ENCODE measurements around the gene BMPR1B. TPM values are rescaled to one million over a fixed set of nuclear protein-coding genes. Genes with fewer than 3 reads are reported as not detected.
"Not testable (repeated sequence)": the region's sequence is repeated elsewhere in the genome, so short reads cannot be mapped to it uniquely, and the experiment has no call there.

Gene BMPR1B
- polyA plus RNA-seq, 6 donors from 2014 or later: not detected

DNA sequence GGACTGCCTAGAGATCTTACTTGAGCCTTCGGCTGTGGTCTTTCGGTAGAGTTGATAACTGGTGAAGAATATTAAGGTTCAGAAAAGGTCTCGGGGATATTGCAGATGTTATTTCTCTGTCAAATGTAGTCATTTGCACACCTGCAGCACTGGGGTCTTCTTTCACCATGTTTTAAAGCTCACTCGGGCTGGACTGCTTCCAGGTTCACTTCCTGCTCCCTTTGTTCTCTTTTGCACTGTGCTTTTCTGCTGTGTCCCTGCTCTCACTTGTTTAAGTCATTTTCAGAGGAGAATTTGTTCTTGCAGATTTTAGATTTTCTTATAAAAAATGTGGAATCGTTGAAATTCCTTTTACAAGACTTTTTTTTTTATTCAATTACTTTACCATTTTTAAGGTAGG, 68.5 kb downstream of the BMPR1B start:
- Mint-ChIP-seq H3K27me3 (peaks cover 0 to 4% (median 0%) of the 10 kb centered on the region in 3 donors), H3K27ac (no peak overlapping the region), H3K4me3 (no peak overlapping the region), H3K9me3 (peaks cover 0 to 2% (median 0%) of the 10 kb centered on the region in 7 donors), H3K4me1 (no peaks in the 10 kb centered on the region), H3K36me3 (no peaks in the 10 kb centered on the region)
- DNase-seq (no peak), ATAC-seq (ENCODE audit: low read depth in 2 of 2) (no peak)

DNA sequence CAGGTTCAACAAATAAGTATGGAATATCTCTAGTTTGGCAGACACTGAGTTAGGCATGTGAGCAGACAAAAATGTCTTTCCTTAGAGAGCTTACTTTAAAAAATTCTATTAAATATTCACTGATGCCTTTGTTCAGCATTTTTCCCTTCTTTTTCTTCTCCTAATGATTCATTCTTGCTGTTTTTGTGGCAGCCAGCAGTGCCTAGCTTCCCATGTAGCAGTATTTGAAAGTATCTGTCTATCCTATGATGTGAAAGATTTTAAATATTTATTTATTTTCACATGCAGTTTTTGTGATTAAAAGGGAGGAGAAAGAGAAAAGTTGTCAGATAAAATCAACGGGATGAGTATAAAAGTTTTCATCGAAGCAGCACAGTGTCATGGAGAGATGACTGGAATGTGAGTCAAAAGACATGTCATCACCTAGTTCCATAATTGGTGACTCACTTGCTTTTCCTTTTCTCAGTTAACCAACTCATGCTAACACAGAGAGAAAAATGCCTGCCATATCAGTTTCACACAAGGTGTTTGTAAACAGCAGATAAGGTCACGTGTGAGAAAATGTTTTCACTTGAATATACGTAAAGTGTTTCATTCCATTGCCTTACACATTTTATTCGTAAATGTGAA, 69.8 kb downstream of the BMPR1B start:
- H3K27ac Mint-ChIP-seq: no peak overlapping the region
- no peak for ATAC-seq (ENCODE audit: low read depth in 2 of 2)
- peaks cover 0 to 4% (median 0%) of the 10 kb centered on the region in 3 donors for H3K27me3 Mint-ChIP-seq
- H3K4me1 Mint-ChIP-seq: no peaks in the 10 kb centered on the region
- no peak overlapping the region for H3K4me3 Mint-ChIP-seq
- no peaks in the 10 kb centered on the region for H3K36me3 Mint-ChIP-seq
- peaks cover 0 to 2% (median 0%) of the 10 kb centered on the region in 7 donors for H3K9me3 Mint-ChIP-seq
- DNase-seq: no peak

DNA sequence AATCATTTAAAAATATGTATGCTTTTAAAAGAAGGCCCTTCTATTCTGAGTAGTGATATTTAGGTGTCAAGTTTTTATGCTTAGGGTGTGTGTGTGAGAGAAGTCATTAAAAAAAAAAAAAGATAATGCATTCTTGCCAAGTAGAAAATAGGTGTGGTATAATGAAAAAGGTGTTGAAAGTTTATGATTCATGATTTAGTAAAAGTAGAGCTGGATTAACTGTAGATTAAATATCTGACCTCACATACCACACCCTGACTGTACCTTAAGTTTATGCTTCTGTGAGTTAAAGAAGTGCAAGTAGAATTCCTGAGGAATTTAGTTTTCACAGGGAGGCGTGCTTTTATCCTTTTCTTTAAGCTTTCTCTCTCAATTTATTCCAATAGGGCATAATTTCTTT, 71.1 kb downstream of the BMPR1B start:
- no peak for ATAC-seq (ENCODE audit: low read depth in 2 of 2)
- H3K27me3 Mint-ChIP-seq: peaks cover 0 to 4% (median 0%) of the 10 kb centered on the region in 3 donors
- H3K4me1 Mint-ChIP-seq: no peaks in the 10 kb centered on the region
- DNase-seq: no peak
- peaks cover 0 to 2% (median 0%) of the 10 kb centered on the region in 7 donors for H3K9me3 Mint-ChIP-seq
- no peak overlapping the region for H3K4me3 Mint-ChIP-seq
- H3K27ac Mint-ChIP-seq: no peak overlapping the region
- H3K36me3 Mint-ChIP-seq: no peaks in the 10 kb centered on the region

DNA sequence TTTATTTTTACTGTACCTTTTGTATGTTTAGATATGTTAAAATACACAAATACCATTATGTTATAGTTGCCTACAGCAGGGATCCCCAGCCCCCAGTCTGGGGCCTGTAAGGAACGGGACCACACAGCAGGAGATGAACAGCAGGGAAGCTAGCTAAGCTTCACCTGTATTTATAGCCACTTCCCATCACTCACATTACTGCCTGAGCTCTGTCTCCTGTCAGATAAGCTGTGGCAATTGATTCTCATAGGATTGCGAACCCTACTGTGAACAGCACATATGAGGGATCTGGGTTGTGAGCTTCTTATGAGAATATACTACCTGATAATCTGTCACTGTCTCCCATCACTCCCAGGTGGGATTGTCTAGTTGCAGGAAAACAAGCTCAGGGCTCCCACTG, 73.9 kb downstream of the BMPR1B start:
- Mint-ChIP-seq H3K27ac (no peak overlapping the region), H3K4me1 (no peaks in the 10 kb centered on the region), H3K9me3 (peaks cover 0 to 4% (median 0%) of the 10 kb centered on the region in 7 donors), H3K27me3 (no peaks in the 10 kb centered on the region), H3K4me3 (no peak overlapping the region), H3K36me3 (no peaks in the 10 kb centered on the region)
- DNase-seq: no peak
- no peak for ATAC-seq (ENCODE audit: low read depth in 2 of 2)

DNA sequence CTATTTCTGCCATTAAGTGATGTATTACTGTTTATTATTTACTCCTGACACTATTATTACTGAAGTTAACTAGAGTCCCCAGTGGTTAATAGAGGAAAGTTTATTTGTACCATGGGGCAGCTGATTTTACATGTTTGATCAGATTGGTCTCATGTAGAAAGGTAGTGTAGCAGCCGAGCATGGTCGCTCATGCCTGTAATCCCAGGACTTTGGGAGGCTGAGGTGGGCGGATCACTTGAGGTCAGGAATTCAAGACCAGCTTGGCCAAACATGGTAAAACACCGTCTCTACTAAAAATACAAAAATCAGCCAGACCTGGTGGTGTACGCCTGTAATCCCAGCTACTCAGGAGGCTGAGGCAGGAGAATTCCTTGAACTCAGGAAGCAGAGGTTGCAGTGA, 74.6 kb downstream of the BMPR1B start:
- not testable (repeated sequence) for H3K27me3 Mint-ChIP-seq; H3K36me3 Mint-ChIP-seq; DNase-seq; ATAC-seq (ENCODE audit: low read depth in 2 of 2); H3K9me3 Mint-ChIP-seq; H3K4me3 Mint-ChIP-seq; H3K27ac Mint-ChIP-seq; H3K4me1 Mint-ChIP-seq

DNA sequence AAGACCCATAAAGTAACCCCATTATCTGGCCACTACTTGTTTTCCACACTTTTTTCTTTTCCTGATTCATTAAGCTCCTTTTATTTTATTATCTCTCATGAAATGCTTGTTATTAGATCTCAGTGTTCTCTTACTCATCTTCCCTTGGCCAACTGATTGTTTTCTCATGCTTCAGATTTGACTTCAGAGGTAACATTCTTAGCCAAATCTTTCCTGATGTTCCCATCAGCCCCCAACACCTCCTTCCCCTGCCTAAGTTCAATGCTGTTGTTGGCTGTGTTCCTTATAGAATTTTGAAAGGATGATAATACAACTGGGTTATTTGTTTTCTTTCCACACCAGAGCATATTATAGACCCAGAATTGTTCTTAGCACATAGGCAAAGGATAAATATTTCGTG, 75.6 kb downstream of the BMPR1B start:
- H3K36me3 Mint-ChIP-seq: no peaks in the 10 kb centered on the region
- H3K9me3 Mint-ChIP-seq: peaks cover 0 to 4% (median 0%) of the 10 kb centered on the region in 7 donors
- no peak for ATAC-seq (ENCODE audit: low read depth in 2 of 2)
- H3K27ac Mint-ChIP-seq: no peak overlapping the region
- DNase-seq: no peak
- no peak overlapping the region for H3K4me3 Mint-ChIP-seq
- H3K27me3 Mint-ChIP-seq: no peaks in the 10 kb centered on the region
- H3K4me1 Mint-ChIP-seq: no peaks in the 10 kb centered on the region

DNA sequence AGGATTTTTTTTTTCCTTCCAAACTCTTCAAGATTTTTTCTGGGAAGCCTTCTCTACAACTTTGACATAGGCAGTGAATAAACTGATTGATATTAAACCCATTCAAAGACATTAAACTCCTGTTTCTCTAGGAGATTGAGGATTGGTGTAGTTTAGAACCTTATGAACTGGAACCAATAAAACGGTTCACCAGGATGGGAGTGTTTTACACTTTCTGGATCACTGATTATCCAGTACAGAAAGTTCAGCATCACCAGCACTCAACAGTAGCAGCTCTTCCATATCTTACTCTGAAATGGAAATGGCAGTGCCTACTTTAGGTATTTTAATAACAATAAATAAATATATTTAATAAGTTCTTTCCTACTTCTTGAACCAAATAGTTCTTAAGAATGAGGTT, 76.7 kb downstream of the BMPR1B start:
- peaks cover 0 to 4% (median 0%) of the 10 kb centered on the region in 7 donors for H3K9me3 Mint-ChIP-seq
- no peaks in the 10 kb centered on the region for H3K36me3 Mint-ChIP-seq
- H3K27me3 Mint-ChIP-seq: no peaks in the 10 kb centered on the region
- no peak for ATAC-seq (ENCODE audit: low read depth in 2 of 2)
- H3K4me3 Mint-ChIP-seq: no peak overlapping the region
- no peak for DNase-seq
- H3K27ac Mint-ChIP-seq: peak overlapping the region in 1 of 6 donors; percentile 80
- H3K4me1 Mint-ChIP-seq: no peaks in the 10 kb centered on the region

DNA sequence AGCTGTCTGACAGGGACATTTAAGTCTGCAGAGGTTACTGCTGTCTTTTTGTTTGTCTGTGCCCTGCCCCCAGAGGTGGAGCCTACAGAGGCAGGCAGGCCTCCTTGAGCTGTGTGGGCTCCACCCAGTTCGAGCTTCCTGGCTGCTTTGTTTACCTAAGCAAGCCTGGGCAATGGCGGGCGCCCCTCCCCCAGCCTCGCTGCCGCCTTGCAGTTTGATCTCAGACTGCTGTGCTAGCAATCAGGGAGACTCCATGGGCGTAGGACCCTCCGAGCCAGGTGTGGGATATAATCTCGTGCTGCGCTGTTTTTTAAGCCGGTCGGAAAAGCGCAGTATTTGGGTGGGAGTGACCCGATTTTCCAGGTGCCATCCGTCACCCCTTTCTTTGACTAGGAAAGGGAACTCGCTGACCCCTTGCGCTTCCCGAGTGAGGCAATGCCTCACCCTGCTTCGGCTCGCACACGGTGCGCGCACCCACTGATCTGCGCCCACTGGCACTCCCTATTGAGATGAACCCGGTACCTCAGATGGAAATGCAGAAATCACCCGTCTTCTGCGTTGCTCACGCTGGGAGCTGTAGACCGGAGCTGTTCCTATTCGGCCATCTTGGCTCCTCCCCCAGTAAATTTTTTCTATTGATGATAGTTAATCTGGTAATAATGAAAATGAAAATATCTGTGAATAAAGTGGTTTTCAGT, 83.6 kb downstream of the BMPR1B start:
- not testable (repeated sequence) for ATAC-seq (ENCODE audit: low read depth in 2 of 2); H3K27me3 Mint-ChIP-seq; H3K36me3 Mint-ChIP-seq; H3K9me3 Mint-ChIP-seq; H3K4me3 Mint-ChIP-seq; H3K27ac Mint-ChIP-seq; DNase-seq; H3K4me1 Mint-ChIP-seq

DNA sequence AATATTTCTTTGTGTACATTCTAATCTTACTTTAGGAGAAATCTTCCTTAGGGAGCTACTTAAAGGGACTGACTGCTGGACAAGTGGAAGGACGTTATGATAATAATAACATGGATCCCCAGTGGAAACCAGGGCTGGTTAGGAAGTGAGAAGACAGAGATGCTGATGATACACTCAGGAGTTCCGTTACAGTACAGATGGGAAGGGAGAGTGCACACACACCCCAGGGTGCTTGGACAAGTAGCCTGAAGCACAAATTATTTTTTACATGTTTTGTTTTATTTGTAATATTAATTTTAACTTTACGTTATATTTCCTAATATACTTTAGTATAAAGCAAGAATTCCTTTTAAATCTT, 84.1 kb downstream of the BMPR1B start:
- Mint-ChIP-seq H3K9me3 (peaks cover 0 to 9% (median 4%) of the 10 kb centered on the region in 7 donors), H3K27me3 (peaks cover 0 to 9% (median 0%) of the 10 kb centered on the region in 3 donors), H3K4me3 (no peak overlapping the region), H3K36me3 (no peaks in the 10 kb centered on the region), H3K27ac (no peak overlapping the region), H3K4me1 (no peaks in the 10 kb centered on the region)
- DNase-seq (no peak), ATAC-seq (ENCODE audit: low read depth in 2 of 2) (no peak)

DNA sequence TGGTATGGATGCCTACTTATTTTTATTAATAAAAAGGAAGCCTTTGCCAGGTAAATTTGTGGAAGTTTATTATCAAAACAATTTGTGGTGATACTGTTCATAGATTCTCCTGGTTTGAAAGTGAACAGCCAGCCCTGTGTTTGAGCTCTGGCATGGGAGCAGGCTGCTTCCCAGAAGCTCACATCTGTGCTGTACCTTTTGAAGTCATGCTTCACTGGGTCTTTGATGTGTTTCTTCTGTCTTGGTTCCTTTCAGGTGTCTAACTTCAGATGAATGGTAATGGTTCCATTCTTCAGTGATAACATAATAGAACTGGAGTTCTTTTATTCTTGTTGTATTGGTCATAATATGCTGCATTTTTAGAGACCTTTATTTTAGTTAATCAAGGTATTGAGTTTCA, 85.5 kb downstream of the BMPR1B start:
- DNase-seq: no peak
- Mint-ChIP-seq H3K36me3 (no peaks in the 10 kb centered on the region), H3K27ac (peak overlapping the region in 1 of 6 donors; percentile 57), H3K27me3 (peaks cover 0 to 9% (median 0%) of the 10 kb centered on the region in 3 donors), H3K9me3 (peaks cover 0 to 9% (median 4%) of the 10 kb centered on the region in 7 donors), H3K4me1 (no peaks in the 10 kb centered on the region), H3K4me3 (no peak overlapping the region)
- ATAC-seq (ENCODE audit: low read depth in 2 of 2): no peak

DNA sequence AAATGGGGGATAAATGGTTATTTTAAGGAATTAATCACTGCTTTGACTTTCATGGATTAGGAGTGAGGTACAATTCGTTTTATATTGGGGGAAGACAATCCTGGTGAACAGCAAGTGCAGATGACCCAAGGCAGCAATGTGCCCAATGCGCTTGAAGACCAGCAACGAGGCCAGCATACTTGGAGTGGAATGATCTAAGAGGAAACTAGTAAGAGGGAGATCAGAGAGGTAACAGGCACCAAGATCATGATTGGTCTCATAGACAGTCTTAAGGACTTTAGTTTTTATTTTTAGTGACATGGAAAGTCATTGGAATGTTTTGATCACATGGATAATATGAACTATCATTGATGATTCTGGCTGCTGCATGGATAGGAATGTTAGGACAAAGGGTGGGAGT, 90.6 kb downstream of the BMPR1B start:
- peaks cover 0 to 9% (median 0%) of the 10 kb centered on the region in 3 donors for H3K27me3 Mint-ChIP-seq
- no peak overlapping the region for H3K27ac Mint-ChIP-seq
- no peak for ATAC-seq (ENCODE audit: low read depth in 2 of 2)
- no peak for DNase-seq
- H3K9me3 Mint-ChIP-seq: peaks cover 0 to 9% (median 4%) of the 10 kb centered on the region in 7 donors
- H3K36me3 Mint-ChIP-seq: no peaks in the 10 kb centered on the region
- H3K4me3 Mint-ChIP-seq: no peak overlapping the region
- H3K4me1 Mint-ChIP-seq: no peaks in the 10 kb centered on the region

DNA sequence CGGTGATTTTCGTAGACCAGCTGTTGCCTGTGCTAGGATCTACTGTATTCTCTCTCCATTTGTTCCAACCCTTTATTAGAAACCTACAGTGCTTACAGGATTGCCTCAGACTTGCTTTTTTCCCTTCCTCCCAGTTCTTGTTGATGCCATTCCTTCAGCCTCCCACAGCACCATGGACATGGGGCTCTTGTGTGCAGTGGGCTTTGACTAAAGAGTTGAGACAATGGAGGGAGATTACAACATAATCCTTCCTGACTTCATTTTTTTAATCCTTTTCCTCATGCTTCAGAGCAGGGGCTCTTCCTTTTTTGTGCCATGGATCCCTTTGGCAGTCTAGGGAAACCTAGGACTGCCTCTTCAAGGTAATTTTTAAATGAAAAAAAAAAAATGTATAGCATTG, 92.1 kb downstream of the BMPR1B start:
- no peaks in the 10 kb centered on the region for H3K36me3 Mint-ChIP-seq
- H3K4me3 Mint-ChIP-seq: no peak overlapping the region
- H3K4me1 Mint-ChIP-seq: no peaks in the 10 kb centered on the region
- H3K27me3 Mint-ChIP-seq: no peaks in the 10 kb centered on the region
- DNase-seq (no peak), ATAC-seq (ENCODE audit: low read depth in 2 of 2) (no peak)
- H3K27ac Mint-ChIP-seq: no peak overlapping the region
- H3K9me3 Mint-ChIP-seq: peaks cover 0 to 9% (median 2%) of the 10 kb centered on the region in 7 donors

DNA sequence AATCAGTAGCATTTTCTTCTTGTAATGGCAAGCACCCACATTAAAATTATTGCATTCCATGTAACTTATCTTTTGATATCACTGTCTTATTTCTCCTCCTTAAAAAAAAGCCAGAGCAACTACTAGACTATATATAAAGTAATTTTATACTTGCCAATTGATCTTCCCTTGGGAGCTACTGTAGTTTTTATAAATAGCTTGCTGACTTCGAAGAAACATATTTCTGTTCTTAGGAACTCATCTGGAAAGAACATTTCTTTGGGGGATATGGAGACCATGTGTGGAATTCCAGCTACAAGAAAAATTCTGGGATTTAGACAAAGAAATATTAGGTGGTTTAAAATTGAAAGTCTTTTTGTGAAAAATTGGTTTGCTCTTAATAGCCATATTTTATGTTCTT, 94.9 kb downstream of the BMPR1B start:
- DNase-seq (no peak), ATAC-seq (ENCODE audit: low read depth in 2 of 2) (no peak)
- H3K9me3 Mint-ChIP-seq: peaks cover 0 to under 1% (median 0%) of the 10 kb centered on the region in 7 donors
- H3K4me1 Mint-ChIP-seq: no peaks in the 10 kb centered on the region
- no peak overlapping the region for H3K27ac Mint-ChIP-seq
- no peaks in the 10 kb centered on the region for H3K27me3 Mint-ChIP-seq
- no peak overlapping the region for H3K4me3 Mint-ChIP-seq
- H3K36me3 Mint-ChIP-seq: no peaks in the 10 kb centered on the region

DNA sequence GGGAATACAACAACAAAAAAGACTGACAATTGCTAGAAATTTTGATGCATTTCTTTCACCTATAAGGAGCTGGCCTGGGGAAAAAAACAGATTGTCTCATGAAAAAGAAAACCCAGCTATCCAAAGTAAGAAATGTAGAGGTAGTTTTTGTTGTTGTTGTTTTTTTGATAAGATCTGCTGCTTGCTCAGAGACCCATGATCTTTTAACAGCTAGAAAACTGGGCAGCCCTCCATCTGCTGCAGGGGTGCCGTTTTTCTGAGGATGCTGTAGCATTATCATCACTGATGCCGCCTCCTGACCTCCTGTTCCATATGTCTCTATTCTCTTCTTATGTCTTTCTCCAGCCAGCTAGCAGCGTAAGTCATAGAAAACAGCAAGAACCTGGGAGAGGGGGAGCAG, 98.3 kb downstream of the BMPR1B start:
- H3K4me1 Mint-ChIP-seq: no peaks in the 10 kb centered on the region
- no peak overlapping the region for H3K4me3 Mint-ChIP-seq
- no peak overlapping the region for H3K27ac Mint-ChIP-seq
- no peak for DNase-seq
- no peaks in the 10 kb centered on the region for H3K36me3 Mint-ChIP-seq
- H3K27me3 Mint-ChIP-seq: no peaks in the 10 kb centered on the region
- H3K9me3 Mint-ChIP-seq: no peaks in the 10 kb centered on the region
- no peak for ATAC-seq (ENCODE audit: low read depth in 2 of 2)

Measured in naive B cell (primary cell).